Stimulated activated CD4-positive, alpha-beta T cell treated with anti-CD3 and anti-CD28 coated beads, TNF-alpha, amount 100 ng/mL, for 1 hour (primary cell): ENCODE data around the gene CCDC88C.
A peak's percentile ranks its signal among the peaks of the same experiment; 100 is the strongest.

Source experiments
- DNase-seq, 3 donors: peaks; one replicate each; pipeline ENCODE4 v3.0.0-alpha.2; 2020; ENCODE audit warnings: low read depth in 3 of 3, low spot score in 1 of 3

CCDC88C gene

DNA sequence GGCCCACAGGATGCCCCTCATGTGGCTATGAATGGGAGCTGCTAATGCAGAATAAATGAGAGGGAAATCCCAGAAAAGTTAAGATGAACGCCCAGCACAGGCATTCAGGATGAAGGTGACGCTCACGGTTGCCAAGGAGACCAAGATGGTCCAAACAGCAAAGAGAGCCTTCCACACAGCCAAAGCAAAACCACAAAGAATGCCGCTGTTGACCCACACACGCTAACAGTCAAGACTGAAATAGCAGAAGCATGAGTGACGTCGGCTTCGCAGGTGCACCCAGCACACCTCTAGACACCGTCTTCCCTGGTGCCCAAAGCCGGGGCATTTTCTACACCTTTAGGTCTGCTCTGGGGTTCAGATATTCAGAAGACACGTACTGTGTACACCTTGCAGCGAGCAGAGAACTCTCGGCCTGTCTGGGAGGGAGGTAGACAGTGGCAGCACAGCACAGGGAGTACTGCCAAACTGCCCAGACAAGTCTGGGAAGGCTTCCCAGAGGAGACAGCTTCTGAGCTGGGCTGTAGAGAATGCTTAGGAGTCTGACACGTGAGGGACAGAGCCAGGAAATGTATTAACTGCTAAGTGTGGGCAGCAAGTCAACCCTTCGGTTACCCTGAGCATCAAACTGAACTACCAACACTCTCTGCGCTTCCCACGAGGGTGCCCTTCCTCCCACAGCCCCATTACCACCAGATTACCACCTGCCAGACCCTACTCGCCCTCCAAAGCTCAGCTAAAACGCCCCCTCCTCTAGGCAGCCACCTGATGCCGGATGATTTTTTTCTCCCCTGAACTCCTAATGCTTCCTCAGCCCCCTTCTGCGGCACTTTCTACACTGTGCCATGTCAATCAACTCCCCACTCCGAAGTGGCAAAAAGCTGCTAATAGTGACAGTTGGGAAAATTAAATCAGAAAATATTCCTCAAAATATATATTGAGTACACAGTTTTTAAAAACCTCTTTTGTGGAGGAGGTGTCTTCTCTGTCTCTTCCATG, 50.1 kb downstream of the CCDC88C start:
- peak in 1 of 3 donors; percentile 40 for DNase-seq

DNA sequence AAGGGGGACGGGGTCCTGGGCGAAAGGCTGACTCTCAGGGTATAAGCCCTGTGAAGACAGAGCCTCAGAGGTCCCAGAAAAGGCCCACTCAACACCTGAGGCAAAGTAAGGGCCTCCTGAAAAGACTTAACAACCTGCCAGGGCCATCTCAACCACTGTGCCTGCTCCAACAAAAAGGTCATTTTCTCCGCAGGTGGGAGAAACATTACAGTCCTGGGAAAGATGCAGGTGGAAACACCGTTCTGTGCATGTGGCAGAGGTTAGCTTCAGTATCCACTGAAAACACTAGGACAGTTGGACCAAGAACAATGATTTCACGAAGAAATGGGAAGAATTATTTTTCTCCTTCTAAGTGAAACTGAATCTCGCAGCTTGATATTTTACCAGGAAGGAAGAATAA, 50.9 kb downstream of the CCDC88C start:
- DNase-seq, result no peak

DNA sequence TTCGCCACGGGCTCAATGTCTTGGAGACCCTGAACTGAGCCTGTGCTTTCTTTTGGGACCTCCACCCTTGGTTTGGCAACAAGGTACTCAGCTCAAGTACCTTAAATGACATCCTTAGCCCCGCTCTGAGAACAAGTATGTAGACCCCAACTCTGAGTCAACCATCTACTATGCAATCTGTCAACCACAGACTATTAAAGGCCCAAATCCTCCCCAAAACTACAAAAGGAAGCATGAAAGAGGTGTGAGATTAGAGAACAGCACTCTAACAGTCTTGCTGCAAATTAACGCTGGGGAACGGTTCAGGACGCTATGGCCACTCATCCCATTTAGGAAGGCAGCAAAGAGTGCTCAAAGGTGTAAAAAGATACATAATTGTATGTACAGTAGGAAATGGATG, 52.1 kb downstream of the CCDC88C start:
- no peak for DNase-seq

DNA sequence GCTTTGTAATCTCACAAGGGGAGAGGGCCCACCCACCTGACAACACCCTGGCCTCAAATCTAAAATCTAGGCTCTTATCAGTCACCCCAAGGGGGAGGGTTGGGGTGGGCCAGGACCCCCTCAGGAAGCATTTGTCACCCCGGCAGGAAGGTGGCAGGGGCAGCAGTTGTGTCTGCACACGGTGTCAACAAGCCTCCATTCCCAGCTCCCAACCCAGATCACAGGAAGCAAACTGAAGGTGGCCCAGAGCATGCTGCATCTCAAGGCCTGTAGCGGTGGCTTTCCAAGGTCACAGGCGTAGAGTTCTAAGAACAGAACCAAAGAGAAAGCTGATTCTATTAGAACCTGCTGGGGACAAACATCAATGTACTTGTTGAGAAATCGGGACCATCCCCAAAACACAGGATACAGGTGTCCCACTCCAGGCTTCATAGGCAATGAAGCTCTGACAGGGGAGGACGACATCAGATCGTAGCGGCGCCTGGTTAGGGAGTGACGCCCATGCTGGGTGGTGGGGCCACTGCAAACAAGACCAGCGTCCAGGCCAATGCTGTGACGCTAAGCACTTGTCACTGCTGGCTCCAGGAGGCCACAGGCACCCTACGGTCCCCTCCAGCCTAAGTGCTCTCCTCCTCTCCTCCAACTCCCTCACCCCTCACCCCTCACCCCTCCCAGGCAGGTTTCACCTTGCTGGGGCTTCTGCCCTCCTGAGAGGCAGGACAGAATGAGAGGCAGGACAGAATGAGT, 52.9 kb downstream of the CCDC88C start:
- no peak for DNase-seq

DNA sequence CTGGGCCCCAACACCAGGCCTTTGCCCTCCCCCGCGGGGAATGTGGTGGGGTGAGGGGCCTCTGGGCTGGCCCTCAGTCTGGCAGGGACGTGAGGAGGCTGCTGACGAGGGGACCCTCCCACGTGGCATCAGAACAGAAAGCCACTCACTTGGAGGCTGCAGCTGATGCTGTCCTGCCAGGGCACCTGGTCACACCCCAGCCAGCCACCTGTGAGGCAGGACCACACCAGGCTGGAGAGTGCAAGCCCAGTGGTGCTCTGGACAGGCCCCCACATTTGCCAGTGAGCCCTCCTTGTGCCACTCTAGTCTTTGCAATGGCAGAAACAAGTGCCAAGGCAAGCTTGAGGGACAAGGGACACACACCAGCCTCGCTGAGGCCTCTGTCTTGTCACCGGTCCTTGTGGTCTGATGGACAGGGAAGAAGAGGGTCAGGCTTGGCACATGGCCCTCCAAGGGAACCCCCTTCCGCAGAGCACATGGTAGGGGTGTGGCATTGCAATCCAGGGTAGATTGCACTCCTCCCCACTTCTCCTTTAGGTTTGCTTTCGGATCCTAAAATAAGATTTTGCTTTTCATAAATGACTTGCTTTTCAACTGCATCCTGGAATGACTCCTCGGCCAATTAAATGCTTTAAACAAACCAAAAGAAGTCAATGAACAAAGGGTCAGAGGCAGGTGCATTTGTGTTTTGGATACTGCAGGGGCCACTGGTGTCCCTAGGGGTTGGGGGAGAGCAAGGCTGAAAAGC, 53.7 kb downstream of the CCDC88C start:
- DNase-seq, result no peak

DNA sequence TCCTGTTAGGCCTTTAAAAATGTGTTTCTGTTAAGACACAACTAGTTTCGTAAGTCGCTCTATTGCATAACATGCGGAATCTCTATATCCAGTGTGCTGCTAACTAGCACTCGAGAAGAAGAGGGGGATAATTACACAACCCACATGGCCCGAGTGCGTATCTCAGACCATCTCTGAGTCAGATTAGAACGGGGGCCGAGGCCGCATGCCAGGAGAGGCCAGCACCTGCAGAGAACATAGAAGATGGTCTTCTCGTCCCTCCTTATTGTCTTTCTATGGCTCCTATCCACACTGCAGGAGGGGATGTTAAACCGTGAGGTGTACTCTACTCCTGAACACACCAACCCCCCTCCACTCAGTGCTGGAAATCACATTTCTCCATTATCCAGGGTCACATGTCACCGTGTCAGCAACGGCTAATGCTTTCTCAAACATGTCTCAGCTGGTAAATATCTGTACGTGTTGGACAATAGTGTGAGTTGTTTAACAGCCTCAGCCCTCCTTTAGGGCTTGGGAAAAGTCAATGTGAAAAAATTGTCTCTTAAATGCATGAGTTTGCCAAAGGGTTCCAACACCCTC, 56.3 kb downstream of the CCDC88C start:
- no peak for DNase-seq

DNA sequence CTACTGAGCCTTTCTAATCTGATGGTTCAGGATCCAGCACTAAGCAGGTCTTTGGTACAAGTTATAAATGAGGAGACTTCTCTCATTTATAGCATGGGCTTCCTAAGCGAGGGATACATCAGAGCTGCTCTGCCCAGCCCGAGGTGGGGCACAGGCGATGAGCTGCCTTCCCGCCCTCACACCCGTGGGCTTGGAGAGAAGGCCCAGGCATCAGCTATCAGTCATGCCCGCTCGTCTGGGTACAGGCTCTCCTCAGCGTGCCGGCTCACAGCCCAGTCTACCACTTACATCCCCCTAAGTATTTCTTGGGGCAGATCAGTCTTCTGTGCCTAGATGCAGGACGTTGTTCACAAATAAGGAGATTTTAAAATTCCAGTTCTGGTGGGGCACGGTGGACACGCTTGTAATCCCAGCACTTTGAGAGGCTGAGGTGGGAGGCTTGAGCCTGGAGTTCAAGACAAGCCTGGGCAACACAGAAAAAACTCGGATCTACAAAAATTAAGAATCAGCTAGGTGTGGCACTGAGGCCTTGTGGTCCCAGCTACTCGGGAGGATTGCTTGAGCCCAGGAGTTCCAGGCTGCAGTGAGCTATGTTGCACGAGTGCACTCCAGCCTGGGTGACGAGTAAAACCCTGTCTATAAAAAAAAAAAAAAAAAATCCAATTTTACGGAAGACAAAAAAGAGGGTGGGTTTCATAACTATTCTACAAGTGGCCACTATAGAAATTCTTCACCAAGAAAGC, 57.0 kb downstream of the CCDC88C start:
- no peak for DNase-seq

DNA sequence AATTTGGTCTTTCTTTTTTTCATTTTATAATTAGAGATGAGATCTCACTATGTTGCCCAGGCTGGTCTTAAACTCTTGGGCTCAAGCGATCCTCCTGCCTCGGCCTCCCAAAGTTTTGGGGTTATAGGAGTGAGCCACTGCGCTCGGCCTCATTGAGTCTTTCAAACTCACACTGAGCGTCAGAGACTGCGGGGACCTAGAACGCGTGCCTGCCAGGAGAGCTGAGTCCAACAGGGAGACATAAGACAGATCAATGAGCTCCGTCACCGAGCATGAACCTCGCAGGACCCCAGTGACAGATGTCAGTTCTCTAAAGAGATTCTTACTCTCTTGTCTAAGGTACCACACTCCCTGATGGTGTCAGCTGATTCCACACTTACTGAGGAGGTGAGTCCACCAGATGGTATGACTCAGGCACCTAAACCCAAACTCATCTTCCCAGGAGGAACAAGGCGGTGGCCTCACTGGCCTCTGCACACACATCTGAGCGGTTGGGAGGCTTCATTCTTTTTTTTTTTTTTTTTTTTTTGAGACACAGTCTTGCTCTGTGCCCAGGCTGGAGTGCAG, 58.9 kb downstream of the CCDC88C start:
- DNase-seq, result no peak

DNA sequence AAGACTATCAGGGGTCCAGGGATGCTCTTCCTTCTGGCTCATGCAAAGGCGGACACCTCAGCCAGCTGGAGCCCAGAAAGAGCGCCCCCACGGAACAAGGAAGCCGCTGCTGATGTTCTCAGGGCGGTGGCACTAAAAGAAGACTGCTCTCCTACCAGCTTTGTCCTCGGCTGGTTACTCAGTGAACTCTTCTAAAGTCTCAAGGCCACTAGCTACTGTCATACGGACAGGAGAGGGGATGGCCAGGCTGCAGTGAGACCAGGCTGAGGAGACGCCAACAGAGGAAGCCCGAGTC, 59.6 kb downstream of the CCDC88C start:
- no peak for DNase-seq

DNA sequence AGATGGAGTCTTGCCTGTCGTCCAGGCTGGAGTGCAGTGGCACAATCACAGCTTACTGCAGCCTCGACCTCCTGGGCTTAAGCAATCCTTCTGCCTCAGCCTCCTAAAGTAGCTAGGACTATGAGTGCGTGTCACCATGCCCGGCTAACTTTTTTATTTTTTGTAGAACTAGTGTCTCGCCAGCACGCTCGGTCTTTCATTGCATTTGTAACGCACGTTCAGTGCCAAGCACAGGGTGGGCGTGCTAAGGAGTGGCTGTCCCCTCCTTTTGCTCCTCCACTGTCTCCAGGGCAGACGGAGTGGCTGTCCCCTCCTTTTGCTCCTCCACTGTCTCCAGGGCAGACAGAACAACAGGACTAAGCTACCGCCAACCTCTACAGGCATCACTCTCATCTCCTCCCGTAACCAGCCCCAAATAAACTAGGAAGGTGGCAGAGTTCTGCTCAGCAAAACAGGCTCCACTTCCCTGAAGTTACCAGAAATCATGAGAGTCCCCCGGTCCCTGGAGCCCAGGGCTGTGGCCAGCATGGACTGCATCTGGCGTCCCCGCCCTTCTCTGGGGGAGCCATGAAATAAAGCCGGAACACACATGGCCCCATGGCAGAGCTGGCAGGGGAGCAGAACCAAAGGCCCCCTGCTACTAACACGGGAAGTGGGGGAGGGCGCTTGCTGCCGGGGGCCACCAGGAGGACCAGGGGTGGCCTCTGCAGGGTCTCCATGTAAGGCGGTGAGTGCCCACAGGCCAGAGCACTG, 60.2 kb downstream of the CCDC88C start:
- no peak for DNase-seq

DNA sequence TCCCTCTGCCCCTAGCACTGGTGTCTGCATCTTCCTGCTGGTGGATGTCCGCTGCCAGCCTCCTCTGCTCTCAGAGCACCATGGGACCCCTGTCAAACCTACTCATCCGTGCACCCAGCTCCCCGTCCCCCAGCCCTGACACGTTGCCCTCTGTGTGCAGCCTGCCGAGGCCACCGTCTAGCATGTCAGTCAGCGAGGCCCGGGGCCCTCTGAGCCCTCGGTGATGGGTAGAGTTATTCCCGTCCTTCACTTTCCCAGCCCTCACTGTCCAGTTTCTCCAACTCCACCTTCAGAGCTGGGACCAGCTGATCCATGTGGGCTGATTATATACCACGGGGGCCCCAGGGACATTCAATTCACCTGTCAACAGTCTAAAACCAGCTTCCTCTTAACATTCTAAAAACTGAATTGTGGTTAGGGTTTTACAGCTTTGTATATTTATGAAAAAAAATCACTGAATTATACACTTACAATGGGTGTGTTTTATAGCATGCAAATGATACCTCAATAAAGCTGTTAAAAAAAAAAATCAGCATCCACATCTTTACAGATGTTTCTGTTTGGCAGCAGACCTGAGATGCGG, 61.3 kb downstream of the CCDC88C start:
- DNase-seq, result no peak

DNA sequence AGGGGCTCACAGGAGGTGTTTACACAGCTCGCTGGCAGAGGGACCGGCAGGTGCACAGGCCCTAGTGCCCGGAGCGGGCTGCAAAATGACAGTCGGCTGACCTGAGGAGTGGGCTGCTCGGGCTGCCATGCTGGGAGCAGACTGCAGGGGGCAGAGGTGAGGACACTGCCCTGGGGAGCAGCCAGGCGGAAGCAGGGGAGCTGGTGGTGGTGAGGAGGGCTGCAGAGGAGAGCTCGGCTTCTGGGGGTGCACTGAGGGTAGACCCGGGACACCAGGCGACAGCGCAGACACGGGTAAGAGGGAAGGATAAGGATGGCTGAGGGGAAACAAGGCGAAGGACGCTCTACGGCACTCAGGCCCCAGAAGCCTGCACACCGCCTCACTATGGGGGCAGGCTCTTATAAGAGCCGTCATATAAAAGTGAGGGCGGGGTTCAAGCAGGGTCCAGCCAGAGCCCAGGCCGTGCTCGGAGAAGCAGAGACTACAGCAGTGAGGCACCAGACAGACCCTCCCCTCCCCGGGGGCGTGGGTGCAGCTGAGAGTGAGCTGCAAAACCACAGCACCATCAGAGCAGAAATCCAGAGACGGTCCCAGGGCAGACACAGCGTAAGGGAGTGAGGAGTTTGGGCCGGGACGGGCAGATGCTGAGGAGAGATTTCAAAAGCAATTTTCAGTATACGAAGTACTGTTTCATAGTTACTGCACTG, 62.5 kb downstream of the CCDC88C start:
- no peak for DNase-seq

DNA sequence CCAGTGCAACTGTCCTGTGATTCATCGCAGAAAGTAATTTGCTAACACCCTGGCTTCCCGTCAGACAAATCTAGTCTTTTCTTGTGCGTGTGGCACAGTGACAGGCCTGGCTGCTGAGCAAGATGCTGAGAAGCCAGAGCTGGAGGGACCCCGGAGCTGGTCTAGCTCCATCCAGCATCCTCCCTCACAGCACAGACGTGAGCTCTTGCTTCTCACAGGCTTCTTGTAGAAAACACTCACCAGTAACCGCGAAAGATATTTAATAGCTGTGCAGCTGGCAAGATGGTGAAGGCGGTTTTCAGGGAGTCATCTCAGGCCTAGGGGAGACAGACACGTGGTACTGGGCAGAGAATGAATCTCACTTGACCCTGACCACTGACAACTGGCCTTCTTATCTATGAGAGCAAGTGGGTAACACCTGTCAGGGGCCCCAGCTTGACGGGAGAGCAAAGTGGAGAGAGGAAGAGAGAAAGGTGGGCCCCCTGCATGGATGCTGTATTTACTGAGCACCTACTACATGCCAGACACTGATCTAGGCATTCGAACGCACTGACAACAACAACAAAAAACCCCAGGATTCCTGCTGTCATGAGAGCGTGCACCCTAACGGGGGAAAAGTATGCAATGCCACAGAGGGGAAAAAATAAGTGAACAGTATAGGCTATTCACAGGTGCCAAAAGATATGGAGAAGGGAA, 63.3 kb downstream of the CCDC88C start:
- no peak for DNase-seq

DNA sequence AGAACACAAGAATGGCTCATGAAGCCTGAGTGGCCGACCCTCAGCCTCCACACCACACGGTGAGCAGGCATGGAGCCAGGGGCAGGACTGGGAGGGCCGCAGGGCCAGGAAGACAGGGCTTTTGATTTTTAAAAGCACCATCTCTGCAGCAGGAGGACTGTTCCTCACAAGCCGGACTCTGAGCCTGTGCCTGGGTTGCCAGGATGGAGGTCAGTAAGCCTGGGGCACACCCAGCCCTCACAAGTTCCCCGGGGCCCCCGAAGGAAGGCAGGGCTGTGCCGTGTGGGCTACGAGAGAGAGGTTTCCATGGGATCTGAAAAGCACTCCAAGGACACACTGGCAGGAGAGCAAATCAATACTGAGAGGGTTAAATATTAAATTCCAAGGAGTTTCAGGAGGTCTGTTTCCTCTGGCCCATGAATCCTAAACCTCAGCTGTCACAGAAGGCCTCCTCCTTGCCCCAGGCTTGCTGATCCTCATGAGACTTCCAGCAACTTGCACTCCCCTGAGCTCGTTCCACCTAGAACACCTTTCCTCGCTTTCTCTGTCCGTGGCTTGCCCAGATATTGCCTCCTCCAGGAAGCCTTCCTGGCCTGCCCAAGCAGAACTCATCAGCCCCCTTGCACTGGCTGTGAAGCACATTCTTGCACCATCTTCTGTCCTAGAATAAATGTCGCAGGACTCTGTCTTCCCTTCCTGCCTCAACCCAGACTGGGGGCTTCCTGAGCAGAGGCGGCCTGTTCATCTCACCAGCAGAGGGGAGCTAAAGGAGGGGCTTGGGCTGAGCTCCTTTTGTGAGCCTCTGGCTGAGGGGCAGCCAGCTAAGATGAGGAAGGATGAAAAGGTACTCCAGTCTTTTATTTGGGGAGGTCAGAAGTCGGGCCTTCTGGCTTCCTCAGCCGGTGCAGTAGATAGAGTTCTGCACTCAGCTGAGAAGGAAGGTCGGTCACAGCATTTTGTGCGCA, 64.6 kb downstream of the CCDC88C start:
- no peak for DNase-seq

DNA sequence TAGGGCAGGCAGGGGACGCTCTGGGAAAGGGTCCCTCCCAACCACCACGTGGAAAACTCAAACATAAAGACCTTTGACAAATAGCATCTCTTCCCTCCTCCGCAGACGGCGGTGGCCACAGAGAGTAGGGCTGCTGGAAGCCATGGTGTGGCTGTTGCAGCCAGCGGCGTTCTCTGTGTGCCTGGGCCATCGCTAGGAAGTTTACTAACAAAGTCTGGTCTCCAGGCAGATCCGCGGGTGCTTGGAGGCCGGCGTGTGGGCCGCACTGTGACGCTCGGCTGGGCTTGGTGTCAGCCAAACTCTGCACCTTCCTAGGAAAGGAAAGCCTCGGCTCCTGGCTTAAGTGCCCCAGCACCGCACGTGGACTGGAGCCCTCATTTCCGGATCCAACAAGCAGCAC, 65.6 kb downstream of the CCDC88C start:
- DNase-seq, result no peak

DNA sequence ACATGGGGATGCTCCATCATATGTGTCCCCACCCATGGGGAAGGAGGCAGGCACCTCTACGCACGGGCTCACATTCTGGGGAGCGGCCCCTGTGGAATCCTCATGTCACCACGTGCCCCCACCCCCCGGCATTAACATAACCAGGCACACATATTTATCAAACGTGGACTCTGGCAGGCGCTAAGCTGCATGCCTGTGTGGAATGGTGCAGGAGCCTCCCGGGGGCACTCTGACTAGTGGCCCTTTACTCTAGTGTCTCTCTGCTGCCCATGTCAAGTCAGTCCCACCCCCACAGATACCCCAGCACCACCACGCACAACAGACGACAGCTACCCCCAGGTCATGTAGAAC, 66.1 kb downstream of the CCDC88C start:
- no peak for DNase-seq
